A549 (cell line): Measurements from ENCODE around the gene EPS15. TPM values are rescaled to one million over a fixed set of nuclear protein-coding genes. Genes with fewer than 3 reads are reported as not detected.

Source experiments
- ATAC-seq, 2 experiments: fragments of 200-7000 bp in 1 of 2; fragments of >200 bp in 1 of 2; cut with Nextera tagmentation in 1 of 2; cut with Tn5 transposase in 1 of 2; 3 replicates each; pipeline versions ENCODE4 v1.8.0 to v1.9.1; 2018 to 2020; ENCODE audit warnings: mild to moderate bottlenecking in 1 of 2, moderate library complexity in 1 of 2
- CTCF ChIA-PET: fragments of 300-600 bp; sonication (Branson Sonifier 250); formaldehyde crosslinking; extraction: SDS; loops from one replicate; lab custom pipeline; 2021; ENCODE audit warnings: antibody characterized with exemption, inconsistent platforms; lab: Yijun Ruan, JAX
- POLR2A ChIA-PET: fragments of 350-600 bp; formaldehyde crosslinking; extraction: SDS; loops from one replicate; lab custom pipeline; 2021; ENCODE audit warnings: antibody characterized with exemption, inconsistent platforms; lab: Yijun Ruan, JAX
- DNase-seq, 2 experiments: peaks; one replicate each; pipeline versions ENCODE4 v3.0.0 to v3.0.0-alpha.2; 2011 to 2016; ENCODE audit warnings: low read depth in 1 of 2, low spot score in 1 of 2
- FAIRE-seq: peaks from 2 replicates; lab custom pipeline; 2011; peaks lifted over from hg19 to GRCh38; lab: Jason Lieb, UNC
- H3K27ac ChIP-seq, 2 experiments: fragments of >200 bp; sonication (Bioruptor Twin); formaldehyde crosslinking; 3 replicates each; pipeline ENCODE4 v1.5.1; 2016 to 2017
- H3K4me1 ChIP-seq: fragments of >200 bp; sonication (Bioruptor Twin); formaldehyde crosslinking; 3 replicates; pipeline ENCODE4 v1.6.1; 2016
- H3K4me2 ChIP-seq: fragments of >200 bp; sonication (Bioruptor Twin); formaldehyde crosslinking; 3 replicates; pipeline ENCODE4 v1.6.1; 2016
- H3K4me3 ChIP-seq: fragments of >200 bp; sonication (Bioruptor Twin); formaldehyde crosslinking; 3 replicates; pipeline ENCODE4 v1.5.1; 2016
- H3K9me3 ChIP-seq: fragments of >200 bp; sonication (Bioruptor Twin); formaldehyde crosslinking; 3 replicates; pipeline ENCODE4 v1.6.1; 2016
- BHLHE40 ChIP-seq: IDR thresholded peaks from 2 replicates; pipeline ENCODE4 v1.6.1; 2012; ENCODE audit warnings: low read depth, low read length, inconsistent platforms
- CEBPB ChIP-seq, 2 experiments: fragments of >200 bp in 1 of 2; sonication (Bioruptor Twin) in 1 of 2; formaldehyde crosslinking in 1 of 2; IDR thresholded peaks; 2 replicates each; pipeline ENCODE4 v1.6.1; 2012 to 2016
- EHMT2 ChIP-seq: fragments of 200-600 bp; sonication (generic); IDR thresholded peaks from 2 replicates; pipeline ENCODE4 v1.6.1; 2016; ENCODE audit warnings: antibody characterized with exemption, low read depth, mild to moderate bottlenecking, moderate library complexity
- FOSB ChIP-seq: fragments of 250-450 bp; sonication (Bioruptor Pico); IDR thresholded peaks from 2 replicates; pipeline ENCODE4 v1.5.0; 2020; ENCODE audit warnings: mild to moderate bottlenecking, moderate library complexity
- FOXS1 ChIP-seq: fragments of 250-450 bp; sonication (Bioruptor Pico); IDR thresholded peaks from 2 replicates; pipeline ENCODE4 v1.5.0; 2020; ENCODE audit warnings: mild to moderate bottlenecking, moderate library complexity
- HOXA7 ChIP-seq: fragments of 250-450 bp; sonication (Bioruptor Pico); IDR thresholded peaks from 2 replicates; pipeline ENCODE4 v1.5.0; 2020; ENCODE audit warnings: mild to moderate bottlenecking, moderate library complexity
- HOXB5 ChIP-seq: fragments of 250-450 bp; sonication (Bioruptor Pico); IDR thresholded peaks from 2 replicates; pipeline ENCODE4 v1.5.0; 2020; ENCODE audit warnings: mild to moderate bottlenecking, moderate library complexity
- KDM5A ChIP-seq: fragments of 200-600 bp; sonication (generic); IDR thresholded peaks from 2 replicates; pipeline ENCODE4 v1.6.1; 2016; ENCODE audit warnings: antibody characterized with exemption, mild to moderate bottlenecking
- MAFK ChIP-seq: fragments of 450-650 bp; IDR thresholded peaks from 2 replicates; pipeline ENCODE4 v1.6.1; 2014; ENCODE audit not compliant: partially characterized antibody
- MAZ ChIP-seq: fragments of 150-350 bp; IDR thresholded peaks from 2 replicates; pipeline ENCODE4 v1.6.1; 2014; ENCODE audit warnings: antibody characterized with exemption, low read depth, low read length, borderline replicate concordance
- POLR2AphosphoS2 ChIP-seq: conservative IDR thresholded peaks from 2 replicates; pipeline ENCODE4 v1.6.1; 2012; ENCODE audit warnings: low read length, improper control_type of control experiment, inconsistent platforms
- RAD21 ChIP-seq, 2 experiments: fragments of >200 bp in 1 of 2; sonication (Bioruptor Twin) in 1 of 2; formaldehyde crosslinking in 1 of 2; IDR thresholded peaks in 1 of 2; conservative IDR thresholded peaks in 1 of 2; 2 replicates in 1 of 2; 3 replicates in 1 of 2; pipeline ENCODE4 v1.6.1; 2012 to 2018; ENCODE audit warnings: inconsistent platforms in 1 of 2
- RARB ChIP-seq: fragments of 250-450 bp; sonication (Bioruptor Pico); IDR thresholded peaks from 2 replicates; pipeline ENCODE4 v1.8.0; 2021; ENCODE audit warnings: mild to moderate bottlenecking, moderate library complexity
- RCOR1 ChIP-seq: fragments of 150-350 bp; IDR thresholded peaks from 2 replicates; pipeline ENCODE4 v1.6.1; 2014; ENCODE audit warnings: antibody characterized with exemption, low read length, low read depth
- RFX5 ChIP-seq: fragments of 450-650 bp; IDR thresholded peaks from 2 replicates; pipeline ENCODE4 v1.7.1; 2014; ENCODE audit warnings: antibody characterized with exemption, mild to moderate bottlenecking, moderate library complexity
- RNF2 ChIP-seq: fragments of 200-600 bp; sonication (generic); IDR thresholded peaks from 2 replicates; pipeline ENCODE4 v1.6.1; 2016; ENCODE audit warnings: low read depth, mild to moderate bottlenecking, antibody characterized with exemption, moderate library complexity, borderline replicate concordance
- SMC3 ChIP-seq: fragments of >200 bp; sonication (Bioruptor Twin); formaldehyde crosslinking; IDR thresholded peaks from 3 replicates; pipeline ENCODE4 v1.6.1; 2018; ENCODE audit warnings: inconsistent platforms
- TP53 ChIP-seq: fragments of 250-450 bp; sonication (Bioruptor Pico); IDR thresholded peaks from 2 replicates; pipeline ENCODE4 v1.5.0; 2021; ENCODE audit warnings: mild to moderate bottlenecking, moderate library complexity
- ZFP36 ChIP-seq: fragments of 450-650 bp; IDR thresholded peaks from 2 replicates; pipeline ENCODE4 v1.6.1; 2014; ENCODE audit warnings: borderline replicate concordance; ENCODE audit not compliant: partially characterized antibody
- ZNF302 ChIP-seq: fragments of 250-450 bp; sonication (Bioruptor Pico); IDR thresholded peaks from 2 replicates; pipeline ENCODE4 v1.9.0; 2021; ENCODE audit warnings: inconsistent platforms, mild to moderate bottlenecking, moderate library complexity
- ZSCAN20 ChIP-seq: fragments of 250-450 bp; sonication (Bioruptor Pico); IDR thresholded peaks from 2 replicates; pipeline ENCODE4 v1.8.0; 2022; ENCODE audit warnings: mild to moderate bottlenecking, moderate library complexity
- WGBS: methylation state at CpG from one replicate; pipeline ENCODE4 v1.1.6; 2017; ENCODE audit errors: missing lambda C conversion rate; 5-methylcytosine and 5-hydroxymethylcytosine counted together
- polyA plus RNA-seq, 4 experiments: library from polyadenylated mRNA; depleted of rRNA in 3 of 4; stranded (reverse); fragments of >200 nt; fragmentation: RNase III in 1 of 4; extraction: RNeasy Plus Mini Kit Qiagen cat#74134 plus additional on column Dnase treatment in 1 of 4; gene quantifications; 2 replicates in 3 of 4; 3 replicates in 1 of 4; pipeline ENCODE4 v1.2.3, GENCODE V29; 2011 to 2017
- TF ChIP-seq, protein P1 (sequence below): fragments of >200 bp; sonication (Bioruptor Twin); formaldehyde crosslinking; IDR thresholded peaks from 3 replicates; pipeline ENCODE4 v1.5.1; 2016
- TF ChIP-seq, protein P2 (sequence below): fragments of >200 bp; sonication (Bioruptor Twin); formaldehyde crosslinking; IDR thresholded peaks from 2 replicates; pipeline ENCODE4 v1.6.1; 2016
- TF ChIP-seq, protein P3 (sequence below): IDR thresholded peaks from 2 replicates; pipeline ENCODE4 v1.6.1; 2012
- TF ChIP-seq, protein P4 (sequence below): IDR thresholded peaks from 2 replicates; pipeline ENCODE4 v1.6.1; 2012; ENCODE audit warnings: low read depth, borderline replicate concordance

Gene EPS15
- polyA plus RNA-seq, 2 of the 4 experiments (the other 2 are of a cell fraction) = 10.9 to 35.4 TPM

DNA sequence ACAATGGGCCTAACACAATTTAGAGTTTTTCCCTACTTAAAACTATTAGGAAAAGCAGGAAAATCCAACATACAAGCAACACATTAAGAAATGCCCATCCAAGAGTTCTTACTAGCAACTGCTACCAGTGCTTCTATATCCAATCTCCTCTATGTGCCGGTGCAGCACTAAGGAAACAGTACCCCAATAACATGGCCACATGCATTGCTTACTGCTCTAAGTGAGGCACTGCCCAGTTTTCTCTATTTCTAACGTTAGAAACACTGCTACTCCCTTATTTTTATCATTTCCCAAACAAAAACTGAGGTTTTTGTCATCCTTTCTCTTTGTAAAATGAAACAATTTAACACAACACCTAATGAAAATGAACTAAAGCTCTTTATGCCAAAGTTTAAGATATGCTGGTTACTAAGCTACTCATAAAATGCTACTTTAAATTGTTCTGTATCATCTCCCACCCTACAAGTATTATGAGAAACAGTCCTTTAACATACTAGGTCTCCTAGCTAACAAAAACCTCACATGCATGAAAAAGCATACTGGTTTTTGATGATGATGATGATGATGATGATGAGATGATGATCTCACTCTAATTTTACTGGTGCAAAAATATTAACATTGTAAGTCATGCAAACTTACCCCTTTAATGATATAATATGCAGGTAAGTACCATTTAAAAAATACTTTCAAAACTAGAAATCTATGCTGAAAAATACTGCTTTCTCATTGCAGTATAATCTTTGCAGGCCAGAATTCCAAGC lies 98.0 kb downstream of the EPS15 start (continued):
- TF ChIP-seq, protein P1, sequence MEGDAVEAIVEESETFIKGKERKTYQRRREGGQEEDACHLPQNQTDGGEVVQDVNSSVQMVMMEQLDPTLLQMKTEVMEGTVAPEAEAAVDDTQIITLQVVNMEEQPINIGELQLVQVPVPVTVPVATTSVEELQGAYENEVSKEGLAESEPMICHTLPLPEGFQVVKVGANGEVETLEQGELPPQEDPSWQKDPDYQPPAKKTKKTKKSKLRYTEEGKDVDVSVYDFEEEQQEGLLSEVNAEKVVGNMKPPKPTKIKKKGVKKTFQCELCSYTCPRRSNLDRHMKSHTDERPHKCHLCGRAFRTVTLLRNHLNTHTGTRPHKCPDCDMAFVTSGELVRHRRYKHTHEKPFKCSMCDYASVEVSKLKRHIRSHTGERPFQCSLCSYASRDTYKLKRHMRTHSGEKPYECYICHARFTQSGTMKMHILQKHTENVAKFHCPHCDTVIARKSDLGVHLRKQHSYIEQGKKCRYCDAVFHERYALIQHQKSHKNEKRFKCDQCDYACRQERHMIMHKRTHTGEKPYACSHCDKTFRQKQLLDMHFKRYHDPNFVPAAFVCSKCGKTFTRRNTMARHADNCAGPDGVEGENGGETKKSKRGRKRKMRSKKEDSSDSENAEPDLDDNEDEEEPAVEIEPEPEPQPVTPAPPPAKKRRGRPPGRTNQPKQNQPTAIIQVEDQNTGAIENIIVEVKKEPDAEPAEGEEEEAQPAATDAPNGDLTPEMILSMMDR = no peak
- TF ChIP-seq CEBPB (IDR thresholded peaks at IDR 0.05) (no peak), HOXA7 (CRISPR knock-in tag) (no peak)

DNA sequence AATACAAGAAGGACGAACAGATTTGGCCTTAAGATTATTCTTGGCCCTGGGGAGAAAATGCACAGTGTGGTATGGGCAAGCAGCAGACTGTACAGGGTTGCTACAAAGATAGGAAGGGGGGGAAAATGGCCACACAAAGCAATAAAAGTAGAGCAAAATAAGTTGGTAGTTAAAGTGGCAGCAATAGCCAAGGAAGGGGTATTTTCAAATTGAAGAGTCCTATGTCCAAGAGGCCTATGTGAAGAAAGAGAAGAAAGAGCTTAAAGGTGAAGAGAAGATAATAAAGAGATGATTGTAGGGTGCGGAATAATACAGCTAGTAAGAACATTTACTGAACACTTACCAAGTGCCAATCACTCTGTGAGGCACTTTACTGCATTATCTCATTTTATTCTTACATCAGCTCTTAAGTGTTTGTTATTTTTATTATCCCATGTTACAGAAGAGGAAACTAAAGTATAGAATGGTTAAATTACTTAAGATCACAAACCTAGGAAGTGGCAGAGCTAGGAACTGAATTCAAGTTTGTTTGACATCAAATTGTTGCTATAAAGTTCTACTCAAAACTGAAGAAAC lies 100.6 kb downstream of the EPS15 start:
- H3K4me1 ChIP-seq = no peaks in the 10 kb centered on the region
- H3K4me2 ChIP-seq = no peak overlapping the region
- ATAC-seq (no peak), DNase-seq (no peak), FAIRE-seq (no peak)
- no peaks in the 10 kb centered on the region for H3K9me3 ChIP-seq
- 95% methylated on average over 2 of the region's 2 CpGs for WGBS
- POLR2A ChIA-PET = no interaction called here
- no peak overlapping the region for H3K27ac ChIP-seq
- no peak for TF ChIP-seq HOXB5 (CRISPR knock-in tag)
- no peak for TF ChIP-seq KDM5A
- no peak for TF ChIP-seq ZFP36
- TF ChIP-seq BHLHE40 = no peak
- TF ChIP-seq, protein P1 = no peak
- TF ChIP-seq SMC3 = no peak
- no peak for TF ChIP-seq TP53 (CRISPR knock-in tag)
- no peak for TF ChIP-seq RCOR1
- no peak for TF ChIP-seq ZSCAN20 (CRISPR knock-in tag)
- TF ChIP-seq POLR2AphosphoS2 = no peak
- no peak for TF ChIP-seq FOSB
- TF ChIP-seq RNF2 = no peak
- TF ChIP-seq MAFK = no peak
- no peak for TF ChIP-seq MAZ
- TF ChIP-seq RAD21 (conservative IDR thresholded peaks at IDR 0.05 in 1 of 2, IDR thresholded peaks at IDR 0.05 in 1 of 2) = no peak
- TF ChIP-seq, all 56 proteins: peak for 0
- CTCF ChIA-PET = no interaction called here
- H3K4me3 ChIP-seq = no peak overlapping the region

DNA sequence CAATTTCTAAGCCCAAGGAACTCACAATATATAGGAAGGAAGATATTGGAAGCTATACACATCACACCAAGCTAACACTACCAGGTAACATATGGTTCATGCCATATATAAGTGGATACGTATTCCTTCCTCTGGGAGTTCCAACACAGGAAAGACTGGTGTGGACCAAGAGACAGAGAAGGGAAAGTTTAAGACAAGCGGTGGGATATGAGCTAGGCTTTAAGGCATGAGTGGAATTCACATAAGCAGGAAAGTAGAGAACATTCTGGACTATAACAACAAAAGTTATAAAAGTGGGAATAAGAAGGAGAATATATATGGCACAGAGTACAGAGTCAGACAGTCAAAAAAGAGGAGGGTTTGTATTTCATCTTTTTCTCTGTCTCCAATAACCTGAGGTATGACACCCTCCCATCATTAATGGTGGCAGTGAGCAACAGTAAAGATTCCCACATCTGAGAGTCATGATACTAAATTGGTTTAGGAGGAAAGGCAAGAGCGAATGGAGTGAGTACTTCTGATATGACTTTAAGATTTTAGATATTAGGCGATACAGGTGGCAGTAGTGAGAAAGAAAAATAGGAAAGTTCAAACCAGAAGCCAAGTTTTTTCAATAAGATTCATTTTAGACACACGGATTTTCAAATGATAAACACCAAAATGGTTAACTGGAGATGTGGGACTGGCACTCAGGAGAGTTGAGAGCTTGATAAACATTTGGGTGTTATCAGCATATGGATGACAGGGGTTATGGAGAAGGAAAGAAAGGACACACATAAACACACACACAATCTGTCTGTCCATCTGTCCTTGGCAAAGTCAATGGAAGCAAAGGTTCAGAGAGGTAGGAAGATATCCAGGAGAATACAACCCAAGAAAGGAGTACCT lies 101.3 kb downstream of the EPS15 start:
- Histone ChIP-seq H3K4me3 (no peak overlapping the region), H3K4me1 (no peaks in the 10 kb centered on the region), H3K4me2 (no peak overlapping the region), H3K9me3 (no peaks in the 10 kb centered on the region), H3K27ac (no peak overlapping the region)
- no peak for DNase-seq
- POLR2A ChIA-PET = no interaction called here
- WGBS = 91% methylated on average over 5 of the region's 5 CpGs
- CTCF ChIA-PET = no interaction called here
- no peak for FAIRE-seq
- no peak for ATAC-seq
- TF ChIP-seq FOXS1 (CRISPR knock-in tag) (no peak), RARB (CRISPR knock-in tag) (no peak), CEBPB (IDR thresholded peaks at IDR 0.05) (no peak), MAZ (no peak), ZNF302 (CRISPR knock-in tag) (no peak), RFX5 (no peak), RCOR1 (no peak), EHMT2 (no peak), ZFP36 (no peak)
- TF ChIP-seq, protein P2, sequence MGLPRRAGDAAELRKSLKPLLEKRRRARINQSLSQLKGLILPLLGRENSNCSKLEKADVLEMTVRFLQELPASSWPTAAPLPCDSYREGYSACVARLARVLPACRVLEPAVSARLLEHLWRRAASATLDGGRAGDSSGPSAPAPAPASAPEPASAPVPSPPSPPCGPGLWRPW = no peak
- TF ChIP-seq, protein P3, sequence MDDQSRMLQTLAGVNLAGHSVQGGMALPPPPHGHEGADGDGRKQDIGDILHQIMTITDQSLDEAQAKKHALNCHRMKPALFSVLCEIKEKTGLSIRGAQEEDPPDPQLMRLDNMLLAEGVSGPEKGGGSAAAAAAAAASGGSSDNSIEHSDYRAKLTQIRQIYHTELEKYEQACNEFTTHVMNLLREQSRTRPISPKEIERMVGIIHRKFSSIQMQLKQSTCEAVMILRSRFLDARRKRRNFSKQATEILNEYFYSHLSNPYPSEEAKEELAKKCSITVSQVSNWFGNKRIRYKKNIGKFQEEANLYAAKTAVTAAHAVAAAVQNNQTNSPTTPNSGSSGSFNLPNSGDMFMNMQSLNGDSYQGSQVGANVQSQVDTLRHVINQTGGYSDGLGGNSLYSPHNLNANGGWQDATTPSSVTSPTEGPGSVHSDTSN = no peak
- TF ChIP-seq, protein P4, sequence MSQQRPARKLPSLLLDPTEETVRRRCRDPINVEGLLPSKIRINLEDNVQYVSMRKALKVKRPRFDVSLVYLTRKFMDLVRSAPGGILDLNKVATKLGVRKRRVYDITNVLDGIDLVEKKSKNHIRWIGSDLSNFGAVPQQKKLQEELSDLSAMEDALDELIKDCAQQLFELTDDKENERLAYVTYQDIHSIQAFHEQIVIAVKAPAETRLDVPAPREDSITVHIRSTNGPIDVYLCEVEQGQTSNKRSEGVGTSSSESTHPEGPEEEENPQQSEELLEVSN = no peak
